Calu3 (cell line): ENCODE measurements around the gene SBK2. TPM values are rescaled to one million over a fixed set of nuclear protein-coding genes. Genes with fewer than 3 reads are reported as not detected.

Experiments
- BruUV-seq: library from RNA; stranded (reverse); fragments of 400-500 nt; replicated peaks from 2 replicates; lab custom pipeline; 2021; lab: Mats Ljungman, UMichigan
- CTCF ChIA-PET: fragments of 300-600 bp; sonication (Branson Sonifier 250); formaldehyde crosslinking; loops from one replicate; lab custom pipeline; 2022; ENCODE audit warnings: antibody characterized with exemption; lab: Charles Lee
- DNase-seq: peaks from one replicate; pipeline ENCODE4 v3.0.0; 2022
- H3K27ac Mint-ChIP-seq: one replicate; pipeline ENCODE4 v1.8.0; 2022; ENCODE audit warnings: mixed read lengths; ENCODE audit not compliant: unreplicated experiment
- H3K27me3 Mint-ChIP-seq: one replicate; pipeline ENCODE4 v1.8.0; 2022; ENCODE audit warnings: mixed read lengths; ENCODE audit not compliant: unreplicated experiment
- H3K36me3 Mint-ChIP-seq: one replicate; pipeline ENCODE4 v1.8.0; 2022; ENCODE audit warnings: mild to moderate bottlenecking, moderate library complexity, mixed read lengths; ENCODE audit not compliant: insufficient read depth, unreplicated experiment
- H3K4me1 Mint-ChIP-seq: one replicate; pipeline ENCODE4 v1.8.0; 2022; ENCODE audit warnings: mild to moderate bottlenecking, low read depth, mixed read lengths; ENCODE audit not compliant: unreplicated experiment
- H3K4me3 Mint-ChIP-seq: one replicate; pipeline ENCODE4 v1.8.0; 2022; ENCODE audit warnings: mild to moderate bottlenecking, low read depth, moderate library complexity, mixed read lengths; ENCODE audit not compliant: unreplicated experiment
- H3K9me3 Mint-ChIP-seq: one replicate; pipeline ENCODE4 v1.8.0; 2022; ENCODE audit warnings: low read depth, mixed read lengths; ENCODE audit not compliant: unreplicated experiment
- CTCF ChIP-seq: fragments of 200-600 bp; IDR thresholded peaks from one replicate; pipeline ENCODE4 v1.8.0; 2022; ENCODE audit warnings: antibody characterized with exemption; ENCODE audit not compliant: unreplicated experiment
- intact Hi-C: fragments of 100-400 bp; cut with micrococcal nuclease; formaldehyde crosslinking; loops from one replicate; pipeline ENCODE4 v1.10.0; 2022; ENCODE audit not compliant: unreplicated experiment
- total RNA-seq: library from RNA; stranded (reverse); gene quantifications from 2 replicates; pipeline ENCODE4 v1.2.3, GENCODE V29; 2022

The SBK2 gene
- total RNA-seq, 1 experiment from 2014 or later = not detected

GRCh38 chr19:55552206-55552605 lies 15.3 kb upstream of the SBK2 start:
- Mint-ChIP-seq H3K27me3 (no peaks in the 10 kb centered on the region), H3K4me3 (no peak overlapping the region), H3K4me1 (peaks cover 49% of the 10 kb centered on the region), H3K36me3 (peaks cover 21% of the 10 kb centered on the region), H3K9me3 (no peaks in the 10 kb centered on the region), H3K27ac (no peak overlapping the region)
- DNase-seq = no peak
- intact Hi-C loops = no loop called here
- CTCF ChIA-PET = interaction anchor here (0.6 to 1.3 kb wide), 4 partner anchors 47 to 781 kb away, joined by 3 to 5 read pairs (median 4); partner anchors contain the start of gene FIZ1
- no TSS peak for BruUV-seq
- TF ChIP-seq CTCF = no peak

- Mint-ChIP-seq H3K4me3 (peak overlapping the region; percentile 65), H3K36me3 (peaks cover 24% of the 10 kb centered on the region), H3K27ac (peak overlapping the region; percentile 94), H3K9me3 (no peaks in the 10 kb centered on the region), H3K4me1 (peaks cover 63% of the 10 kb centered on the region), H3K27me3 (peaks cover 10% of the 10 kb centered on the region)
- TF ChIP-seq CTCF = no peak
- intact Hi-C loops = no loop called here
- no peak for DNase-seq
- BruUV-seq = no TSS peak
- CTCF ChIA-PET = interaction anchor here (0.7 to 1.5 kb wide), 2 partner anchors 49 to 55 kb away, joined by 3 to 4 read pairs; partner anchors contain the start of genes FIZ1 and ZNF865
These were observed 13.4 kb upstream of the SBK2 start for GRCh38 chr19:55550321-55550650.

- Mint-ChIP-seq H3K4me1 (peaks cover 69% of the 10 kb centered on the region), H3K27ac (peak overlapping the region; percentile 94), H3K36me3 (peaks cover 24% of the 10 kb centered on the region), H3K9me3 (no peaks in the 10 kb centered on the region), H3K4me3 (peak overlapping the region; percentile 65), H3K27me3 (peaks cover 13% of the 10 kb centered on the region)
- BruUV-seq = TSS peak; percentile 86
- intact Hi-C loops = loop anchor here (2.0 to 5.0 kb wide), 4 partner anchors 33 to 402 kb away; partner anchors contain the start of genes FIZ1, TNNT1 and ZNF579
- TF ChIP-seq CTCF = no peak
- DNase-seq = peak; percentile 56
- CTCF ChIA-PET = interaction anchor here (0.7 to 1.5 kb wide), 2 partner anchors 50 to 56 kb away, joined by 3 to 4 read pairs; partner anchors contain the start of genes FIZ1 and ZNF865
These were observed 12.8 kb upstream of the SBK2 start for GRCh38 chr19:55549500-55550320.

GRCh38 chr19:55546822-55547614 lies 10.1 kb upstream of the SBK2 start:
- BruUV-seq = no TSS peak

More at GRCh38 chr19:55546822-55547614, 10.1 kb upstream of the SBK2 start:
- H3K4me1 Mint-ChIP-seq = peaks cover 45% of the 10 kb centered on the region
- H3K36me3 Mint-ChIP-seq = peaks cover 24% of the 10 kb centered on the region
- intact Hi-C loops = loop anchor here (5.0 kb wide), 3 partner anchors 35 to 400 kb away; partner anchors contain the start of genes FIZ1, TNNT1 and ZNF579
- peaks cover 34% of the 10 kb centered on the region for H3K27me3 Mint-ChIP-seq
- no peak for TF ChIP-seq CTCF
- H3K27ac Mint-ChIP-seq = peak overlapping the region; percentile 84
- H3K4me3 Mint-ChIP-seq = peak overlapping the region; percentile 55
- CTCF ChIA-PET = interaction anchor here (0.5 to 1.0 kb wide), 4 partner anchors 14 to 99 kb away, joined by 3 to 11 read pairs (median 6); no protein-coding TSS in a partner anchor
- H3K9me3 Mint-ChIP-seq = peaks cover 6% of the 10 kb centered on the region
- DNase-seq = peak; percentile 67
